OCI-M2 (cell line): Measurements from ENCODE around the gene CFAP119.

ENCODE experiments used
- DNase-seq: peaks from one replicate; lab custom pipeline; 2025; ENCODE audit not compliant: unreplicated experiment; lab: John Stamatoyannopoulos, UW

CFAP119 gene

GRCh38 chr16:30741461-30741914, 20.4 kb downstream of the CFAP119 start:
- DNase-seq = no peak

- DNase-seq = no peak
Observed at GRCh38 chr16:30740364-30741251, 21.3 kb downstream of the CFAP119 start.

GRCh38 chr16:30738984-30739951, 22.6 kb downstream of the CFAP119 start:
- no peak for DNase-seq

GRCh38 chr16:30737794-30738648, 23.8 kb downstream of the CFAP119 start:
- no peak for DNase-seq

- DNase-seq = no peak
Observed at GRCh38 chr16:30736995-30737793, 24.7 kb downstream of the CFAP119 start.

GRCh38 chr16:30731411-30731810, 30.5 kb downstream of the CFAP119 start:
- DNase-seq = no peak

GRCh38 chr16:30728899-30729672, 32.8 kb downstream of the CFAP119 start:
- no peak for DNase-seq

- DNase-seq = no peak
Observed at GRCh38 chr16:30728321-30728720, 33.5 kb downstream of the CFAP119 start.

GRCh38 chr16:30725418-30725792, 36.5 kb downstream of the CFAP119 start:
- no peak for DNase-seq

- DNase-seq = no peak
Observed at GRCh38 chr16:30724641-30725417, 37.0 kb downstream of the CFAP119 start.

GRCh38 chr16:30723725-30724355, 38.0 kb downstream of the CFAP119 start:
- no peak for DNase-seq

GRCh38 chr16:30722916-30723315, 38.9 kb downstream of the CFAP119 start:
- no peak for DNase-seq

- DNase-seq = no peak
Observed at GRCh38 chr16:30722443-30722842, 39.4 kb downstream of the CFAP119 start.

- no peak for DNase-seq
Observed at GRCh38 chr16:30721606-30722005, 40.3 kb downstream of the CFAP119 start.

- no peak for DNase-seq
Observed at GRCh38 chr16:30721167-30721566, 40.7 kb downstream of the CFAP119 start.

GRCh38 chr16:30720694-30721093, 41.2 kb downstream of the CFAP119 start:
- no peak for DNase-seq

GRCh38 chr16:30720086-30720485, 41.8 kb downstream of the CFAP119 start:
- no peak for DNase-seq
